Right lobe of liver (tissue), 6 donors: ENCODE data around the gene CIZ1. TPM values are rescaled to one million over a fixed set of nuclear protein-coding genes. Genes with fewer than 3 reads are reported as not detected.

Experiments
- ATAC-seq, 4 donors: fragments of 200-7000 bp; cut with Tn5 transposase; one replicate each; pipeline ENCODE4 v1.9.1; 2020; ENCODE audit warnings: mild to moderate bottlenecking in 4 of 4, moderate library complexity in 4 of 4
- DNase-seq, 3 donors: peaks; one replicate each; pipeline ENCODE4 v3.0.0-alpha.2; 2020
- H3K27ac ChIP-seq, 3 donors: fragments of 200-600 bp; one replicate each; pipeline ENCODE4 v1.8.0; 2022
- H3K27me3 ChIP-seq, 2 donors: fragments of 200-600 bp; one replicate each; pipeline ENCODE4 v1.8.0; 2022
- H3K36me3 ChIP-seq, 4 donors: fragments of 200-600 bp; sonication (generic) in 1 of 4; one replicate each; pipeline versions ENCODE4 v1.5.1 to v1.8.0; 2017 to 2022; ENCODE audit warnings: control low read depth in 1 of 4
- H3K4me1 ChIP-seq, 4 donors: fragments of 200-600 bp; sonication (generic) in 1 of 4; one replicate each; pipeline versions ENCODE4 v1.5.1 to v1.8.0; 2017 to 2022; ENCODE audit warnings: control low read depth in 1 of 4
- H3K4me3 ChIP-seq, 3 donors: fragments of 200-600 bp; one replicate each; pipeline ENCODE4 v1.8.0; 2022
- H3K9me3 ChIP-seq, 4 donors: fragments of 200-600 bp; sonication (generic) in 1 of 4; one replicate each; pipeline versions ENCODE4 v1.5.1 to v1.8.0; 2017 to 2022; ENCODE audit warnings: control low read depth in 1 of 4
- POLR2A ChIP-seq: fragments of 450-650 bp; IDR thresholded peaks from one replicate; pipeline ENCODE4 v1.6.1; 2017; ENCODE audit warnings: antibody characterized with exemption, mild to moderate bottlenecking
- WGBS: methylation state at CpG from one replicate; pipeline ENCODE4 v1.1.6; 2018; ENCODE audit warnings: low coverage, low lambda C conversion rate; ENCODE audit not compliant: insufficient coverage; ENCODE audit errors: missing lambda C conversion rate; 5-methylcytosine and 5-hydroxymethylcytosine counted together
- intact Hi-C, 2 donors: fragments of 100-400 bp; cut with DNase I; formaldehyde crosslinking; loops; one replicate each; pipeline versions ENCODE4 v1.11.2 to v1.14.1; 2022
- total RNA-seq, 6 experiments: library from RNA; depleted of rRNA in 2 of 6; stranded (reverse); fragments of >200 nt in 2 of 6; fragmentation: NEBNext Ultra II Directional in 3 of 6; extraction: Animal tissue kit (Norgen Biotek cat#: 25700) in 3 of 6; gene quantifications; one replicate each; pipeline versions ENCODE4 v1.1.0 to v1.2.4, GENCODE V29; 2016 to 2023
- TF ChIP-seq, protein P1 (sequence below), 4 donors: fragments of 200-600 bp in 3 of 4; fragments of 450-650 bp in 1 of 4; IDR thresholded peaks; one replicate each; pipeline versions ENCODE4 v1.5.1 to v1.8.0; 2016 to 2022; ENCODE audit warnings: antibody characterized with exemption in 4 of 4, mild to moderate bottlenecking in 2 of 4
- donor health status: DM: no; HTN: yes; CAD: no.
- donor health status: DM: no; HTN: no; CAD: no.
- donor health status: DM: no; HTN: no; CAD: no.
- donor health status: DM: no; HTN: yes; CAD: no.
- donor health status: DM: no; HTN: yes; CAD: no.

The CIZ1 gene
- total RNA-seq, 6 experiments from 2014 or later = 15.9 to 33.5 (median 24.0) TPM

- peaks cover 0 to 32% (median 4%) of the 10 kb centered on the region in 4 donors for H3K4me1 ChIP-seq
- WGBS = 50% methylated on average over 1 of the region's 2 CpGs
- TF ChIP-seq, protein P1, sequence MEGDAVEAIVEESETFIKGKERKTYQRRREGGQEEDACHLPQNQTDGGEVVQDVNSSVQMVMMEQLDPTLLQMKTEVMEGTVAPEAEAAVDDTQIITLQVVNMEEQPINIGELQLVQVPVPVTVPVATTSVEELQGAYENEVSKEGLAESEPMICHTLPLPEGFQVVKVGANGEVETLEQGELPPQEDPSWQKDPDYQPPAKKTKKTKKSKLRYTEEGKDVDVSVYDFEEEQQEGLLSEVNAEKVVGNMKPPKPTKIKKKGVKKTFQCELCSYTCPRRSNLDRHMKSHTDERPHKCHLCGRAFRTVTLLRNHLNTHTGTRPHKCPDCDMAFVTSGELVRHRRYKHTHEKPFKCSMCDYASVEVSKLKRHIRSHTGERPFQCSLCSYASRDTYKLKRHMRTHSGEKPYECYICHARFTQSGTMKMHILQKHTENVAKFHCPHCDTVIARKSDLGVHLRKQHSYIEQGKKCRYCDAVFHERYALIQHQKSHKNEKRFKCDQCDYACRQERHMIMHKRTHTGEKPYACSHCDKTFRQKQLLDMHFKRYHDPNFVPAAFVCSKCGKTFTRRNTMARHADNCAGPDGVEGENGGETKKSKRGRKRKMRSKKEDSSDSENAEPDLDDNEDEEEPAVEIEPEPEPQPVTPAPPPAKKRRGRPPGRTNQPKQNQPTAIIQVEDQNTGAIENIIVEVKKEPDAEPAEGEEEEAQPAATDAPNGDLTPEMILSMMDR (IDR thresholded peaks at IDR 0.05) = no peak
- no peak for TF ChIP-seq POLR2A
- H3K9me3 ChIP-seq = no peaks in the 10 kb centered on the region
- H3K4me3 ChIP-seq = no peak overlapping the region
- intact Hi-C loops = no loop called here
- ATAC-seq (no peak), DNase-seq (no peak)
- H3K27me3 ChIP-seq = no peaks in the 10 kb centered on the region
- peak overlapping the region in 2 of 3 donors; percentile 21 to 73 for H3K27ac ChIP-seq
- no peaks in the 10 kb centered on the region for H3K36me3 ChIP-seq
Observed at GRCh38 chr9:128211981-128212281, 20.6 kb upstream of the CIZ1 start.

DNA sequence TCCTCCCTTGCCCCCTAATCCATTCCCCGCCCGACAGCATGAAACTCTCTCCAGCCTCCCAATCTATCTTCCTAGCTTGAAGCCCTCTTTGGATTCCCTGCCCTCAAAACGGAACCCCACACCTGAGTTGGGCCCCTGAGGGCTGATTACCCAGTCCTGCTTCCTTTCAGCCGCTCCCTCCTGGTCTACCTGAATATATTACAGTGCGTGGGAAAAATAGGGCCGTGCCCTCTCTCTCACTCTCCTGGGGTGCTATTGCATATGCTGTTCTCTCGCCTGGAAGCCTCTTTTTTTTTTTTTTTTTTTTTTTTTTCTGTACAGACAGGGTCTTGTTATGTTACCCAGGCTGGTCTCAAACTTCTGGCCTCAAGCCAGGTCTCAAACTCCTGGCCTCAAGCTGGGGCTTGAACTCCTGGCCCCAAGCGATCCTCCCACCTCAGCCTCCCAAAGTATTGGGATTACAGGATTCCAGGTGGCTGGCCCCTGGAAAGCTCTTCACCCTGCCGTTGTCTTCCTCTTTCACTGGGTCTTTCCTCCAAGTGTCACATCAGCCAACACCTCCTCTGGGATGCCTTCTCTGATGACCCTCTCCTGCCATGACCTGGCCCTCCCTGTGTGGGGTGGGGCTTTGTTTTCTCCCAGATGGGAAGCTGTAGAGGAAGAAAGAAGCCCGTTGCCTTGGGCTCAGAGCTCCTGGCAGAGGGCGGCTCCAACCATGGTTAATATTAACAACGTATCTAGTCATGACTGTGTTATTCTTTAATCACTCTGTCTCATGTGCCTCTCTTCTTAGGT, 20.0 kb upstream of the CIZ1 start:
- ATAC-seq = peak; percentile 83 to 89 (median 86)
- TF ChIP-seq, protein P1 (IDR thresholded peaks at IDR 0.05) = no peak
- TF ChIP-seq POLR2A = no peak
- H3K27ac ChIP-seq = peak overlapping the region in 2 of 3 donors; percentile 21 to 73
- intact Hi-C loops = no loop called here
- WGBS = 49% methylated on average over 12 of the region's 12 CpGs
- H3K4me1 ChIP-seq = peaks cover 0 to 26% (median 4%) of the 10 kb centered on the region in 4 donors
- peak in 2 of 3 donors; percentile 67 to 72 for DNase-seq
- no peaks in the 10 kb centered on the region for H3K36me3 ChIP-seq
- H3K27me3 ChIP-seq = no peaks in the 10 kb centered on the region
- no peak overlapping the region for H3K4me3 ChIP-seq
- no peaks in the 10 kb centered on the region for H3K9me3 ChIP-seq

GRCh38 chr9:128208946-128209669, 17.7 kb upstream of the CIZ1 start:
- DNase-seq = no peak
- intact Hi-C loops = no loop called here
- no peak for ATAC-seq
- WGBS = 28% methylated on average over 3 of the region's 15 CpGs
- H3K4me3 ChIP-seq = no peak overlapping the region
- no peaks in the 10 kb centered on the region for H3K36me3 ChIP-seq
- H3K9me3 ChIP-seq = no peaks in the 10 kb centered on the region
- H3K27ac ChIP-seq = no peak overlapping the region
- no peaks in the 10 kb centered on the region for H3K27me3 ChIP-seq
- TF ChIP-seq, protein P1 (IDR thresholded peaks at IDR 0.05) = no peak
- TF ChIP-seq POLR2A = no peak
- H3K4me1 ChIP-seq = peaks cover 0 to 22% (median 4%) of the 10 kb centered on the region in 4 donors

DNA sequence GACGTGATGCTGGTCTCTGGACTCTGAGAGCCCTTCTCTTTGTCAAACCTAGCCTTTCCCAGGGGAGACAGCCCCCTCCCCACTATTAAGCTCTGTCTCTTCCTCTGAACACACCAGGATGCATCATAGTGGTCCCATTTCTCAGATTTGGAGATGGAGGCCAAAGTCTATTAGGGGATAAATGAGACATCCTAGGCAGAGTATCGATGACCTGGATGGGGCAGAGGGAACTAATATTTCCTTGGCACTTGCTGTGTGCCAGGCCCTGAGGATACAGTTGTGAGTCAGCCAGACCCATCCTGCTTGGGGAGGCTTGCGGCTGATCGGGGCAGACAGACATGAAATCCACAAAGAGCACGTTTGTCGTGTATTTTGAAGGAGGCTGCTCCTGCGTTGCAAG, 17.0 kb upstream of the CIZ1 start:
- DNase-seq (no peak), ATAC-seq (no peak)
- H3K9me3 ChIP-seq = no peaks in the 10 kb centered on the region
- WGBS = 83% methylated on average over 7 of the region's 7 CpGs
- no peak overlapping the region for H3K27ac ChIP-seq
- H3K27me3 ChIP-seq = no peaks in the 10 kb centered on the region
- no peaks in the 10 kb centered on the region for H3K36me3 ChIP-seq
- peaks cover 0 to 29% (median 4%) of the 10 kb centered on the region in 4 donors for H3K4me1 ChIP-seq
- H3K4me3 ChIP-seq = no peak overlapping the region
- intact Hi-C loops = no loop called here
- TF ChIP-seq, protein P1 (IDR thresholded peaks at IDR 0.05) = no peak
- TF ChIP-seq POLR2A = no peak
